CD14-positive monocyte (primary cell): Measurements from ENCODE around the gene VPS18. TPM values are rescaled to one million over a fixed set of nuclear protein-coding genes. Genes with fewer than 3 reads are reported as not detected.

ENCODE experiments used
- DNase-seq, 3 donors: peaks; one replicate each; pipeline ENCODE4 v3.0.0-alpha.2; 2011 to 2022
- H2AFZ ChIP-seq: 2 replicates; pipeline ENCODE4 v1.6.0; 2012; ENCODE audit warnings: mild to moderate bottlenecking, low read depth, low read length, inconsistent platforms; ENCODE audit not compliant: insufficient read depth, poor library complexity, severe bottlenecking
- H3K27ac ChIP-seq, 2 donors: 1 replicate in 1 of 2; 2 replicates in 1 of 2; pipeline ENCODE4 v1.5.1; 2012 to 2013; ENCODE audit warnings: low read length in 2 of 2, control low read depth in 1 of 2, inconsistent platforms in 1 of 2, low read depth in 1 of 2, mild to moderate bottlenecking in 1 of 2
- H3K27me3 ChIP-seq, 2 donors: one replicate each; pipeline versions ENCODE4 v1.6.0 to v1.6.1; 2011 to 2013; ENCODE audit warnings: low read length in 2 of 2; ENCODE audit not compliant: control insufficient read depth in 2 of 2, insufficient read depth in 2 of 2
- H3K36me3 ChIP-seq, 2 donors: replicated peaks in 1 of 2; 1 replicate in 1 of 2; 2 replicates in 1 of 2; pipeline versions ENCODE4 v1.5.1 to v1.6.1; 2012 to 2013; ENCODE audit warnings: low read length in 2 of 2, control low read depth in 1 of 2, inconsistent platforms in 1 of 2, mild to moderate bottlenecking in 1 of 2; ENCODE audit not compliant: insufficient read depth in 2 of 2, control insufficient read depth in 1 of 2
- H3K4me1 ChIP-seq, 2 donors: 1 replicate in 1 of 2; 2 replicates in 1 of 2; pipeline versions ENCODE4 v1.5.1 to v1.6.1; 2012 to 2013; ENCODE audit warnings: low read length in 2 of 2, control low read depth in 1 of 2, inconsistent platforms in 1 of 2, mild to moderate bottlenecking in 1 of 2, moderate library complexity in 1 of 2; ENCODE audit not compliant: insufficient read depth in 2 of 2, control insufficient read depth in 1 of 2
- H3K4me2 ChIP-seq: replicated peaks from 2 replicates; pipeline ENCODE3; 2012; ENCODE audit warnings: low read length, moderate library complexity, mild to moderate bottlenecking; ENCODE audit not compliant: poor library complexity, severe bottlenecking; ENCODE audit errors: extremely low read depth
- H3K4me3 ChIP-seq, 3 experiments: fragments of 200-600 bp in 1 of 3; sonication (generic) in 1 of 3; replicated peaks in 1 of 3; 1 replicate in 2 of 3; 2 replicates in 1 of 3; pipeline ENCODE4 v1.5.1; 2011 to 2013; ENCODE audit warnings: low read length in 3 of 3, mild to moderate bottlenecking in 3 of 3, control low read depth in 2 of 3, low read depth in 2 of 3, inconsistent platforms in 1 of 3, moderate library complexity in 1 of 3
- H3K79me2 ChIP-seq: 2 replicates; pipeline ENCODE4 v1.6.0; 2012; ENCODE audit warnings: mild to moderate bottlenecking, control low read depth, inconsistent platforms, low read length, moderate library complexity; ENCODE audit not compliant: insufficient read depth
- H3K9ac ChIP-seq: 2 replicates; pipeline ENCODE4 v1.6.0; 2017; ENCODE audit warnings: low read length, mild to moderate bottlenecking; ENCODE audit not compliant: insufficient read depth, poor library complexity, severe bottlenecking
- H3K9me3 ChIP-seq, 2 donors: replicated peaks in 1 of 2; 1 replicate in 1 of 2; 2 replicates in 1 of 2; pipeline versions ENCODE4 v1.5.1 to v1.6.1; 2012 to 2013; ENCODE audit warnings: low read length in 2 of 2, control low read depth in 1 of 2; ENCODE audit not compliant: control insufficient read depth in 1 of 2, insufficient read depth in 1 of 2
- H4K20me1 ChIP-seq: 2 replicates; pipeline ENCODE4 v1.6.0; 2012; ENCODE audit warnings: mild to moderate bottlenecking, low read length, control low read depth, moderate library complexity; ENCODE audit not compliant: insufficient read depth
- H3K27ac Mint-ChIP-seq, 7 donors: one replicate each; pipeline ENCODE4 v1.8.0; 2020; ENCODE audit warnings: mild to moderate bottlenecking in 7 of 7, mixed read lengths in 7 of 7, moderate library complexity in 6 of 7, inconsistent platforms in 2 of 7
- H3K27me3 Mint-ChIP-seq, 3 donors: one replicate each; pipeline ENCODE4 v1.8.0; 2021 to 2022; ENCODE audit warnings: low read depth in 3 of 3, mild to moderate bottlenecking in 3 of 3, mixed read lengths in 3 of 3, moderate library complexity in 3 of 3, inconsistent platforms in 1 of 3
- H3K36me3 Mint-ChIP-seq, 2 donors: one replicate each; pipeline ENCODE4 v1.8.0; 2020; ENCODE audit warnings: mixed read lengths in 2 of 2, inconsistent platforms in 1 of 2, mild to moderate bottlenecking in 1 of 2
- H3K4me1 Mint-ChIP-seq: one replicate; pipeline ENCODE4 v1.8.0; 2020; ENCODE audit warnings: mild to moderate bottlenecking, mixed read lengths
- H3K4me3 Mint-ChIP-seq, 2 donors: one replicate each; pipeline ENCODE4 v1.8.0; 2020; ENCODE audit warnings: mild to moderate bottlenecking in 2 of 2, mixed read lengths in 2 of 2, moderate library complexity in 1 of 2
- H3K9me3 Mint-ChIP-seq, 7 donors: one replicate each; pipeline ENCODE4 v1.8.0; 2020 to 2022; ENCODE audit warnings: mixed read lengths in 7 of 7, mild to moderate bottlenecking in 6 of 7, moderate library complexity in 6 of 7, inconsistent platforms in 2 of 7
- CTCF ChIP-seq: fragments of 200-600 bp; IDR thresholded peaks from one replicate; pipeline ENCODE4 v1.8.0; 2022; ENCODE audit warnings: antibody characterized with exemption, mild to moderate bottlenecking
- WGBS: methylation state at CpG from one replicate; pipeline ENCODE4 v1.1.5; 2013; ENCODE audit warnings: missing lambda C conversion rate; ENCODE audit not compliant: insufficient coverage; 5-methylcytosine and 5-hydroxymethylcytosine counted together
- intact Hi-C, 2 donors: fragments of 100-400 bp; cut with micrococcal nuclease; formaldehyde crosslinking; loops; one replicate each; pipeline versions ENCODE4 v1.15.0 to v1.15.1; 2023
- polyA plus RNA-seq, 3 donors: library from polyadenylated mRNA; depleted of rRNA in 1 of 3; unstranded in 2 of 3; stranded (reverse) in 1 of 3; fragments of 300-500 nt in 2 of 3; fragments of >200 nt in 1 of 3; fragmentation: Illumina TruSeq in 2 of 3; gene quantifications; 1 replicate in 2 of 3; 2 replicates in 1 of 3; pipeline ENCODE4 v1.2.3, GENCODE V29; 2012 to 2021

VPS18 gene
- polyA plus RNA-seq, 3 donors, result 12.1 to 22.8 (median 21.8) TPM

GRCh38 chr15:40917585-40917984 is 23.3 kb downstream of the VPS18 start:
- H4K20me1 ChIP-seq, result no peaks in the 10 kb centered on the region
- peaks cover 0 to 2% of the 10 kb centered on the region in 2 donors for H3K27me3 ChIP-seq
- Mint-ChIP-seq H3K9me3 (peaks cover 0 to 2% (median 0%) of the 10 kb centered on the region in 7 donors), H3K27ac (no peak overlapping the region), H3K4me1 (no peaks in the 10 kb centered on the region), H3K27me3 (peaks cover 3 to 13% (median 8%) of the 10 kb centered on the region in 3 donors), H3K4me3 (no peak overlapping the region), H3K36me3 (no peaks in the 10 kb centered on the region)
- no peaks in the 10 kb centered on the region for H3K79me2 ChIP-seq
- H3K9me3 ChIP-seq, result no peaks in the 10 kb centered on the region
- 78% methylated on average over 10 of the region's 11 CpGs for WGBS
- TF ChIP-seq CTCF, result no peak
- H3K4me1 ChIP-seq, result no peaks in the 10 kb centered on the region
- no peak overlapping the region for H3K4me3 ChIP-seq
- no peak overlapping the region for H2AFZ ChIP-seq
- no peak overlapping the region for H3K27ac ChIP-seq
- no peak for DNase-seq
- H3K36me3 ChIP-seq, result no peaks in the 10 kb centered on the region
- intact Hi-C loops, result no loop called here
- H3K4me2 ChIP-seq, result no peak overlapping the region
- no peak overlapping the region for H3K9ac ChIP-seq

DNA sequence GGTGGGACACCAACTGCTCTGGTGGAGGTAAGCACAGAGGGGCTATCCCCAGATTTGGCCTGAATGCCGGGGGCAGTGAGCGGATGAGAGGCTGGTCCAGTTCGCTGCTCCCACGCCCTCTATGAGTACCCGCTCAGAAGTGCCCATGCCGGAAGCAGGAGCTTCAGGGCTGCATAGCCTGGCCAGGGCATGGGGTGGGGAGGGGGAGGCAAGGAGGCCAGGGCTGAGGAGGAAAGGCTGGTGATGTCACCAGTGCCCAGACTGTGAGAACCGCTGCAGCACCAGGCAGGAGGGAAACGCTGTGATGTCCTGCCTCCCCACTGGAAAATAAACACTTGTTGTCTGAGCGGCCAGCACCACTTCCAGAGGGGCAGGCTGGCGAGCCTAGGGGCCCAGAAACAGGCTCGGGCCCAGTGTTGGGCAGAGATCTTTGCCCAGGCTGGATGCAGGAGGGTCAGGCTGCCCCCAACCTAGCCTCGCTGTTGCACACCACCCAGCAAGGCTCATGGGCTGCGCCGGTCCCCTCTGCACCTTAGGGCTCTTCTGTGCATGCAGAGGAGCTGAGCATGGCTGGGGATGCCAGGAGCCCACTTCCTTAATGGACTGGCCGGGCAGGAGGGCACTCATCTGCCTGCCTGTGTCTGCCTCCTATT is 24.0 kb downstream of the VPS18 start:
- Mint-ChIP-seq H3K4me1 (no peaks in the 10 kb centered on the region), H3K36me3 (no peaks in the 10 kb centered on the region), H3K9me3 (peaks cover 0 to 2% (median 0%) of the 10 kb centered on the region in 7 donors), H3K27ac (no peak overlapping the region), H3K4me3 (no peak overlapping the region), H3K27me3 (peaks cover 3 to 14% (median 12%) of the 10 kb centered on the region in 3 donors)
- no peaks in the 10 kb centered on the region for H3K79me2 ChIP-seq
- no peak overlapping the region for H2AFZ ChIP-seq
- H3K27ac ChIP-seq, result no peak overlapping the region
- H3K36me3 ChIP-seq, result no peaks in the 10 kb centered on the region
- H3K27me3 ChIP-seq, result peaks cover 0 to 6% of the 10 kb centered on the region in 2 donors
- no peaks in the 10 kb centered on the region for H3K4me1 ChIP-seq
- DNase-seq, result no peak
- no peak overlapping the region for H3K4me3 ChIP-seq
- no peak overlapping the region for H3K9ac ChIP-seq
- H3K9me3 ChIP-seq, result no peaks in the 10 kb centered on the region
- H3K4me2 ChIP-seq, result no peak overlapping the region
- no peak for TF ChIP-seq CTCF
- WGBS, result 89% methylated on average over 15 of the region's 15 CpGs
- intact Hi-C loops, result no loop called here
- no peaks in the 10 kb centered on the region for H4K20me1 ChIP-seq
